GM12878 (cell line): ENCODE measurements around the gene ZKSCAN1. TPM values are rescaled to one million over a fixed set of nuclear protein-coding genes. Genes with fewer than 3 reads are reported as not detected.

Experiments
- ATAC-seq: fragments of 200-7000 bp; cut with Tn5 transposase; 3 replicates; pipeline ENCODE4 v1.9.1; 2020; ENCODE audit warnings: mild to moderate bottlenecking, moderate library complexity
- BruUV-seq: library from RNA; stranded (reverse); fragments of 400-500 nt; replicated peaks from 2 replicates; lab custom pipeline; 2021; lab: Mats Ljungman, UMichigan
- CTCF ChIA-PET: fragments of 300-600 bp; sonication (Branson Sonifier 250); formaldehyde crosslinking; extraction: SDS; loops from one replicate; lab custom pipeline; 2021; ENCODE audit warnings: inconsistent platforms; lab: Yijun Ruan, JAX
- POLR2A ChIA-PET: fragments of 350-600 bp; formaldehyde crosslinking; extraction: SDS; loops from one replicate; lab custom pipeline; 2021; ENCODE audit warnings: inconsistent platforms; lab: Charles Lee
- RAD21 ChIA-PET: fragments of 300-600 bp; sonication (Branson Sonifier 250); formaldehyde crosslinking; loops from one replicate; lab custom pipeline; 2023; ENCODE audit warnings: antibody characterized with exemption; ENCODE audit not compliant: unreplicated experiment; lab: Charles Lee
- SMC1A ChIA-PET: fragments of 300-600 bp; sonication (Branson Sonifier 250); formaldehyde crosslinking; loops from one replicate; lab custom pipeline; 2023; ENCODE audit not compliant: unreplicated experiment, uncharacterized antibody; lab: Charles Lee
- DNase-seq: peaks from one replicate; pipeline ENCODE4 v3.0.0-alpha.2; 2011; ENCODE audit warnings: low read depth, low spot score
- FAIRE-seq: peaks from 3 replicates; lab custom pipeline; 2011; peaks lifted over from hg19 to GRCh38; lab: Jason Lieb, UNC
- H2AFZ ChIP-seq: 2 replicates; pipeline ENCODE4 v1.6.0; 2011; ENCODE audit warnings: low read depth, low read length, control low read depth; ENCODE audit not compliant: control insufficient read depth
- H3K27ac ChIP-seq: 2 replicates; pipeline ENCODE4 v1.5.1; 2011; ENCODE audit warnings: control low read depth; ENCODE audit not compliant: control insufficient read depth, insufficient read depth
- H3K27me3 ChIP-seq, 2 experiments: replicated peaks in 1 of 2; 2 replicates each; pipeline versions ENCODE4 v1.6.0 to v1.6.1; 2011; ENCODE audit warnings: low read length in 1 of 2; ENCODE audit not compliant: control insufficient read depth in 2 of 2, insufficient read depth in 2 of 2
- H3K36me3 ChIP-seq, 2 experiments: 2 replicates each; pipeline ENCODE4 v1.5.1; 2011; ENCODE audit warnings: low read length in 1 of 2; ENCODE audit not compliant: control insufficient read depth in 2 of 2, insufficient read depth in 2 of 2
- H3K4me1 ChIP-seq: 2 replicates; pipeline ENCODE4 v1.6.1; 2011; ENCODE audit warnings: mild to moderate bottlenecking, low read length, moderate library complexity, mixed read lengths; ENCODE audit not compliant: control insufficient read depth, insufficient read depth
- H3K4me2 ChIP-seq: 2 replicates; pipeline ENCODE4 v1.6.0; 2011; ENCODE audit warnings: control low read depth; ENCODE audit not compliant: control insufficient read depth, insufficient read depth
- H3K4me3 ChIP-seq: fragments of 200-600 bp; sonication (generic); 2 replicates; pipeline ENCODE4 v1.5.1; 2016
- H3K79me2 ChIP-seq: 2 replicates; pipeline ENCODE4 v1.6.0; 2011; ENCODE audit warnings: low read length; ENCODE audit not compliant: control insufficient read depth, insufficient read depth
- H3K9ac ChIP-seq: 2 replicates; pipeline ENCODE4 v1.8.0; 2011; ENCODE audit warnings: low read length, control low read depth, mixed read lengths; ENCODE audit not compliant: control insufficient read depth, insufficient read depth
- H3K9me3 ChIP-seq: replicated peaks from 3 replicates; pipeline ENCODE4 v1.5.1; 2011; ENCODE audit warnings: mild to moderate bottlenecking, low read length; ENCODE audit not compliant: control insufficient read depth, insufficient read depth
- H4K20me1 ChIP-seq: 2 replicates; pipeline ENCODE4 v1.6.0; 2011; ENCODE audit not compliant: control insufficient read depth, insufficient read depth
- ATF7 ChIP-seq: fragments of 450-650 bp; IDR thresholded peaks from 2 replicates; pipeline ENCODE4 v1.6.1; 2016; ENCODE audit warnings: low read depth, mild to moderate bottlenecking
- CHD1 ChIP-seq: IDR thresholded peaks from 2 replicates; pipeline ENCODE4 v1.6.1; 2012; ENCODE audit warnings: low read depth, low read length, improper control_type of control experiment
- PBX3 ChIP-seq: IDR thresholded peaks from 2 replicates; pipeline ENCODE4 v1.6.1; 2011; ENCODE audit warnings: mild to moderate bottlenecking, low read depth, low read length, moderate library complexity; ENCODE audit not compliant: insufficient replicate concordance
- POU2F2 ChIP-seq: IDR thresholded peaks from 3 replicates; pipeline ENCODE4 v1.6.1; 2011; ENCODE audit warnings: low read depth, mild to moderate bottlenecking, low read length, borderline replicate concordance
- RAD21 ChIP-seq: IDR thresholded peaks from 2 replicates; pipeline ENCODE4 v1.6.1; 2011; ENCODE audit warnings: mild to moderate bottlenecking, low read depth, low read length, moderate library complexity; ENCODE audit not compliant: insufficient read depth
- SRF ChIP-seq, 2 experiments: IDR thresholded peaks; 2 replicates each; pipeline ENCODE4 v1.6.1; 2011; ENCODE audit warnings: low read depth in 2 of 2, low read length in 2 of 2, mild to moderate bottlenecking in 1 of 2, moderate library complexity in 1 of 2
- ZNF384 ChIP-seq: IDR thresholded peaks from 2 replicates; pipeline ENCODE4 v1.6.1; 2012; ENCODE audit warnings: low read depth, mild to moderate bottlenecking, low read length, improper control_type of control experiment, borderline replicate concordance
- ZNF687 ChIP-seq: fragments of 450-650 bp; IDR thresholded peaks from 2 replicates; pipeline ENCODE4 v1.6.1; 2017; ENCODE audit warnings: mild to moderate bottlenecking, moderate library complexity
- WGBS: methylation state at CpG from one replicate; pipeline ENCODE4 v1.1.6; 2016; ENCODE audit warnings: low lambda C conversion rate; ENCODE audit not compliant: insufficient replicate concordance, insufficient coverage; ENCODE audit errors: missing lambda C conversion rate; 5-methylcytosine and 5-hydroxymethylcytosine counted together
- in situ Hi-C: fragments of 300-500 bp; cut with MboI; formaldehyde crosslinking; loops from 9 replicates; pipeline ENCODE4 v1.14.3; 2018; ENCODE audit warnings: mixed read lengths
- intact Hi-C: fragments of 100-400 bp; cut with micrococcal nuclease; formaldehyde crosslinking; loops from one replicate; pipeline ENCODE4 v1.14.2; 2022; ENCODE audit not compliant: unreplicated experiment
- polyA plus RNA-seq, 11 experiments: library from polyadenylated mRNA; depleted of rRNA in 4 of 11; unstranded in 6 of 11; stranded (reverse) in 5 of 11; fragments of >200 nt; fragmentation: Nextera tagmentation in 4 of 11; fragmentation: Illumina TruSeq in 1 of 11; extraction: Ambion mirVana in 4 of 11; extraction: Trizol in 1 of 11; gene quantifications; 1 replicate in 1 of 11; 2 replicates in 10 of 11; pipeline versions ENCODE4 v1.2.1 to v1.2.3, GENCODE V29; 2011 to 2016; ENCODE audit warnings: inconsistent platforms in 2 of 11, missing spikeins in 2 of 11, low read depth in 1 of 11
- total RNA-seq, 4 experiments: library from RNA; depleted of rRNA in 3 of 4; stranded (reverse); fragments of >200 nt in 3 of 4; fragmentation: Illumina TruSeq in 1 of 4; extraction: Trizol in 1 of 4; gene quantifications; 2 replicates each; pipeline versions ENCODE4 v1.2.1 to v1.2.3, GENCODE V29; 2013 to 2021

The ZKSCAN1 gene
- total and polyA plus RNA-seq, 10 of the 15 experiments (the other 5 are each of a cell fraction or from before 2014, with no cell fraction given) = 3.2 to 34.4 (median 18.1) TPM

- TF ChIP-seq ZNF384 = peak; percentile 36
- TF ChIP-seq RAD21 = no peak
- 0 out of 3 replicates have a peak, but pooled peaks have one; percentile 28 for TF ChIP-seq POU2F2
- TF ChIP-seq ATF7 = no peak
- ChIA-PET RAD21 (interaction anchor here (0.7 to 2.7 kb wide), 2 partner anchors 10 to 44 kb away, joined by 4 to 10 read pairs; partner anchors contain the start of gene ZSCAN21), SMC1A (interaction anchor here (0.9 to 1.8 kb wide), 4 partner anchors 9 to 23 kb away, joined by 3 read pairs; partner anchors contain the start of gene ZSCAN21), CTCF (interaction anchor here (0.7 to 1.5 kb wide), 6 partner anchors 9 to 72 kb away, joined by 3 to 5 read pairs (median 4); partner anchors contain the start of gene ZSCAN21), POLR2A (interaction anchor here (0.7 to 1.3 kb wide), 5 partner anchors 9 to 61 kb away, joined by 3 to 7 read pairs (median 3); partner anchors contain the start of gene ZNF3)
- FAIRE-seq (no peak), ATAC-seq (peak; percentile 46; the same call in 2 of the 3 replicates), DNase-seq (no peak)
- in situ Hi-C loops = no loop called here
- peak overlapping the region; percentile 3; the same call in 1 of the 2 replicates for H3K27ac ChIP-seq
- H2AFZ ChIP-seq = no peak overlapping the region
- intact Hi-C loops = no loop called here
- H3K27me3 ChIP-seq = no peaks in the 10 kb centered on the region
- 28% methylated on average over 5 of the region's 5 CpGs for whole genome bisulfite sequencing
- H4K20me1 ChIP-seq = no peaks in the 10 kb centered on the region
- H3K9ac ChIP-seq = no peak overlapping the region
- no peaks in the 10 kb centered on the region for H3K9me3 ChIP-seq
- peaks cover 2 to 9% of the 10 kb centered on the region in 2 experiments; a peak in 2 of 4 replicates for H3K36me3 ChIP-seq
- H3K79me2 ChIP-seq = no peaks in the 10 kb centered on the region
- H3K4me2 ChIP-seq = no peak overlapping the region
- no peak overlapping the region for H3K4me3 ChIP-seq
- no TSS peak for BruUV-seq
- H3K4me1 ChIP-seq = no peaks in the 10 kb centered on the region
Measured at GRCh38 chr7:100059251-100059739, 43.9 kb downstream of the ZKSCAN1 start.

GRCh38 chr7:100061518-100062193 is 46.3 kb downstream of the ZKSCAN1 start:
- Histone ChIP-seq H3K27ac (no peak overlapping the region), H2AFZ (no peak overlapping the region), H3K9ac (no peak overlapping the region), H3K4me3 (no peak overlapping the region), H4K20me1 (no peaks in the 10 kb centered on the region), H3K79me2 (no peaks in the 10 kb centered on the region), H3K9me3 (no peaks in the 10 kb centered on the region), H3K4me2 (no peak overlapping the region), H3K36me3 (peaks cover 3 to 12% of the 10 kb centered on the region in 2 experiments; a peak in 3 of 4 replicates), H3K27me3 (no peaks in the 10 kb centered on the region), H3K4me1 (no peaks in the 10 kb centered on the region)
- intact Hi-C loops (no loop called here), in situ Hi-C loops (no loop called here)
- SMC1A ChIA-PET = interaction anchor here (1.1 kb wide), 1 partner anchor 66 kb away, joined by 5 read pairs; no protein-coding TSS in a partner anchor
- RAD21 ChIA-PET = no interaction called here
- CTCF ChIA-PET = interaction anchor here (0.9 kb wide), 1 partner anchor 69 kb away, joined by 3 read pairs; no protein-coding TSS in a partner anchor
- ATAC-seq (no peak), DNase-seq (no peak), FAIRE-seq (no peak)
- POLR2A ChIA-PET = no interaction called here
- BruUV-seq = no TSS peak
- 96% methylated on average over 11 of the region's 11 CpGs for WGBS
- no peak for TF ChIP-seq SRF (IDR thresholded peaks at IDR 0.05; ENCODE audit: low read depth in 2 of 2, low read length in 2 of 2)
- TF ChIP-seq CHD1 = no peak
- TF ChIP-seq ZNF687 = no peak
- TF ChIP-seq PBX3 = no peak
